ENCODE data around the gene DLX1.
"Not testable (repeated sequence)": the region's sequence is repeated elsewhere in the genome, so short reads cannot be mapped to it uniquely, and the experiment has no call there.

Gene DLX1

GRCh38 chr2:172114176-172114575, 28.9 kb downstream of the DLX1 start:
- not testable (repeated sequence) for H3K36me3 ChIP-seq (ENCODE audit: control insufficient read depth in 5 of 5, insufficient read depth in 5 of 5, low read length in 5 of 5); H3K4me3 ChIP-seq (ENCODE audit: low read depth in 1 of 5, low read length in 5 of 5); H3K9ac ChIP-seq (ENCODE audit: low read length in 5 of 5); H3K4me1 ChIP-seq (ENCODE audit: control insufficient read depth in 5 of 5, insufficient read depth in 5 of 5, low read length in 5 of 5); H3K27ac ChIP-seq (ENCODE audit: low read depth, low read length); H3K9me3 ChIP-seq (ENCODE audit: control insufficient read depth in 5 of 5, low read length in 5 of 5)
- peaks cover 7 to 19% (median 9%) of the 10 kb centered on the region in 5 donors for H3K27me3 ChIP-seq (ENCODE audit: control insufficient read depth in 5 of 5, insufficient read depth in 4 of 5, low read length in 5 of 5)

GRCh38 chr2:172114579-172114978, 29.3 kb downstream of the DLX1 start:
- Histone ChIP-seq H3K4me3 (ENCODE audit: low read depth in 1 of 5, low read length in 5 of 5) (no peak overlapping the region), H3K9ac (ENCODE audit: low read length in 5 of 5) (no peak overlapping the region), H3K9me3 (ENCODE audit: control insufficient read depth in 5 of 5, low read length in 5 of 5) (no peaks in the 10 kb centered on the region), H3K27ac (ENCODE audit: low read depth, low read length) (no peak overlapping the region), H3K27me3 (ENCODE audit: control insufficient read depth in 5 of 5, insufficient read depth in 4 of 5, low read length in 5 of 5) (peaks cover 6 to 15% (median 7%) of the 10 kb centered on the region in 5 donors), H3K4me1 (ENCODE audit: control insufficient read depth in 5 of 5, insufficient read depth in 5 of 5, low read length in 5 of 5) (peaks cover 0 to 5% (median 0%) of the 10 kb centered on the region in 5 donors), H3K36me3 (ENCODE audit: control insufficient read depth in 5 of 5, insufficient read depth in 5 of 5, low read length in 5 of 5) (no peaks in the 10 kb centered on the region)

GRCh38 chr2:172116107-172116506, 30.8 kb downstream of the DLX1 start:
- Histone ChIP-seq H3K4me1 (ENCODE audit: control insufficient read depth in 5 of 5, insufficient read depth in 5 of 5, low read length in 5 of 5) (peaks cover 0 to 5% (median 0%) of the 10 kb centered on the region in 5 donors), H3K9ac (ENCODE audit: low read length in 5 of 5) (no peak overlapping the region), H3K4me3 (ENCODE audit: low read depth in 1 of 5, low read length in 5 of 5) (no peak overlapping the region), H3K27ac (ENCODE audit: low read depth, low read length) (no peak overlapping the region), H3K9me3 (ENCODE audit: control insufficient read depth in 5 of 5, low read length in 5 of 5) (no peaks in the 10 kb centered on the region), H3K27me3 (ENCODE audit: control insufficient read depth in 5 of 5, insufficient read depth in 4 of 5, low read length in 5 of 5) (peaks cover 0 to 7% (median 0%) of the 10 kb centered on the region in 5 donors), H3K36me3 (ENCODE audit: control insufficient read depth in 5 of 5, insufficient read depth in 5 of 5, low read length in 5 of 5) (no peaks in the 10 kb centered on the region)

- Histone ChIP-seq H3K36me3 (ENCODE audit: control insufficient read depth in 5 of 5, insufficient read depth in 5 of 5, low read length in 5 of 5) (no peaks in the 10 kb centered on the region), H3K9me3 (ENCODE audit: control insufficient read depth in 5 of 5, low read length in 5 of 5) (no peaks in the 10 kb centered on the region), H3K9ac (ENCODE audit: low read length in 5 of 5) (no peak overlapping the region), H3K27me3 (ENCODE audit: control insufficient read depth in 5 of 5, insufficient read depth in 4 of 5, low read length in 5 of 5) (peaks cover 0 to 3% (median 0%) of the 10 kb centered on the region in 5 donors), H3K4me1 (ENCODE audit: control insufficient read depth in 5 of 5, insufficient read depth in 5 of 5, low read length in 5 of 5) (peaks cover 0 to 5% (median 0%) of the 10 kb centered on the region in 5 donors), H3K27ac (ENCODE audit: low read depth, low read length) (no peak overlapping the region), H3K4me3 (ENCODE audit: low read depth in 1 of 5, low read length in 5 of 5) (no peak overlapping the region)
Measured at GRCh38 chr2:172119089-172119488, 33.8 kb downstream of the DLX1 start.

GRCh38 chr2:172120118-172120517, 34.8 kb downstream of the DLX1 start:
- no peaks in the 10 kb centered on the region for H3K9me3 ChIP-seq (ENCODE audit: control insufficient read depth in 5 of 5, low read length in 5 of 5)

GRCh38 chr2:172128484-172128883, 43.2 kb downstream of the DLX1 start:
- H3K4me3 ChIP-seq (ENCODE audit: low read depth in 1 of 5, low read length in 5 of 5), result no peak overlapping the region
- no peaks in the 10 kb centered on the region for H3K4me1 ChIP-seq (ENCODE audit: control insufficient read depth in 5 of 5, insufficient read depth in 5 of 5, low read length in 5 of 5)
- H3K36me3 ChIP-seq (ENCODE audit: control insufficient read depth in 5 of 5, insufficient read depth in 5 of 5, low read length in 5 of 5), result no peaks in the 10 kb centered on the region
- no peak overlapping the region for H3K27ac ChIP-seq (ENCODE audit: low read depth, low read length)
- H3K9me3 ChIP-seq (ENCODE audit: control insufficient read depth in 5 of 5, low read length in 5 of 5), result no peaks in the 10 kb centered on the region
- H3K27me3 ChIP-seq (ENCODE audit: control insufficient read depth in 5 of 5, insufficient read depth in 4 of 5, low read length in 5 of 5), result no peaks in the 10 kb centered on the region
- H3K9ac ChIP-seq (ENCODE audit: low read length in 5 of 5), result no peak overlapping the region

More at GRCh38 chr2:172120118-172120517, 34.8 kb downstream of the DLX1 start:
- Histone ChIP-seq H3K36me3 (ENCODE audit: control insufficient read depth in 5 of 5, insufficient read depth in 5 of 5, low read length in 5 of 5) (no peaks in the 10 kb centered on the region), H3K4me1 (ENCODE audit: control insufficient read depth in 5 of 5, insufficient read depth in 5 of 5, low read length in 5 of 5) (peaks cover 0 to 5% (median 0%) of the 10 kb centered on the region in 5 donors), H3K9ac (ENCODE audit: low read length in 5 of 5) (no peak overlapping the region), H3K4me3 (ENCODE audit: low read depth in 1 of 5, low read length in 5 of 5) (no peak overlapping the region), H3K27ac (ENCODE audit: low read depth, low read length) (no peak overlapping the region), H3K27me3 (ENCODE audit: control insufficient read depth in 5 of 5, insufficient read depth in 4 of 5, low read length in 5 of 5) (peaks cover 0 to 3% (median 0%) of the 10 kb centered on the region in 5 donors)

- H3K4me1 ChIP-seq (ENCODE audit: control insufficient read depth in 5 of 5, insufficient read depth in 5 of 5, low read length in 5 of 5), result no peaks in the 10 kb centered on the region
- H3K27ac ChIP-seq (ENCODE audit: low read depth, low read length), result no peak overlapping the region
- no peaks in the 10 kb centered on the region for H3K36me3 ChIP-seq (ENCODE audit: control insufficient read depth in 5 of 5, insufficient read depth in 5 of 5, low read length in 5 of 5)
- no peaks in the 10 kb centered on the region for H3K9me3 ChIP-seq (ENCODE audit: control insufficient read depth in 5 of 5, low read length in 5 of 5)
- no peaks in the 10 kb centered on the region for H3K27me3 ChIP-seq (ENCODE audit: control insufficient read depth in 5 of 5, insufficient read depth in 4 of 5, low read length in 5 of 5)
- H3K9ac ChIP-seq (ENCODE audit: low read length in 5 of 5), result no peak overlapping the region
- no peak overlapping the region for H3K4me3 ChIP-seq (ENCODE audit: low read depth in 1 of 5, low read length in 5 of 5)
Measured at GRCh38 chr2:172129404-172129803, 44.1 kb downstream of the DLX1 start.

GRCh38 chr2:172131713-172132555, 46.6 kb downstream of the DLX1 start:
- Histone ChIP-seq H3K27me3 (ENCODE audit: control insufficient read depth in 5 of 5, insufficient read depth in 4 of 5, low read length in 5 of 5) (peaks cover 0 to 2% (median 0%) of the 10 kb centered on the region in 5 donors), H3K4me1 (ENCODE audit: control insufficient read depth in 5 of 5, insufficient read depth in 5 of 5, low read length in 5 of 5) (no peaks in the 10 kb centered on the region), H3K9ac (ENCODE audit: low read length in 5 of 5) (no peak overlapping the region), H3K36me3 (ENCODE audit: control insufficient read depth in 5 of 5, insufficient read depth in 5 of 5, low read length in 5 of 5) (no peaks in the 10 kb centered on the region), H3K9me3 (ENCODE audit: control insufficient read depth in 5 of 5, low read length in 5 of 5) (no peaks in the 10 kb centered on the region), H3K27ac (ENCODE audit: low read depth, low read length) (no peak overlapping the region), H3K4me3 (ENCODE audit: low read depth in 1 of 5, low read length in 5 of 5) (no peak overlapping the region)

GRCh38 chr2:172134270-172134669, 49.0 kb downstream of the DLX1 start:
- no peak overlapping the region for H3K9ac ChIP-seq (ENCODE audit: low read length in 5 of 5)
- H3K4me3 ChIP-seq (ENCODE audit: low read depth in 1 of 5, low read length in 5 of 5), result no peak overlapping the region
- no peaks in the 10 kb centered on the region for H3K9me3 ChIP-seq (ENCODE audit: control insufficient read depth in 5 of 5, low read length in 5 of 5)
- no peaks in the 10 kb centered on the region for H3K4me1 ChIP-seq (ENCODE audit: control insufficient read depth in 5 of 5, insufficient read depth in 5 of 5, low read length in 5 of 5)
- H3K36me3 ChIP-seq (ENCODE audit: control insufficient read depth in 5 of 5, insufficient read depth in 5 of 5, low read length in 5 of 5), result no peaks in the 10 kb centered on the region
- H3K27ac ChIP-seq (ENCODE audit: low read depth, low read length), result no peak overlapping the region
- peaks cover 0 to 3% (median 0%) of the 10 kb centered on the region in 5 donors for H3K27me3 ChIP-seq (ENCODE audit: control insufficient read depth in 5 of 5, insufficient read depth in 4 of 5, low read length in 5 of 5)

- Histone ChIP-seq H3K9me3 (ENCODE audit: control insufficient read depth in 5 of 5, low read length in 5 of 5) (peaks cover 0 to 4% (median 0%) of the 10 kb centered on the region in 5 donors), H3K4me1 (ENCODE audit: control insufficient read depth in 5 of 5, insufficient read depth in 5 of 5, low read length in 5 of 5) (no peaks in the 10 kb centered on the region), H3K36me3 (ENCODE audit: control insufficient read depth in 5 of 5, insufficient read depth in 5 of 5, low read length in 5 of 5) (no peaks in the 10 kb centered on the region), H3K4me3 (ENCODE audit: low read depth in 1 of 5, low read length in 5 of 5) (no peak overlapping the region), H3K9ac (ENCODE audit: low read length in 5 of 5) (no peak overlapping the region), H3K27ac (ENCODE audit: low read depth, low read length) (no peak overlapping the region), H3K27me3 (ENCODE audit: control insufficient read depth in 5 of 5, insufficient read depth in 4 of 5, low read length in 5 of 5) (peaks cover 0 to 3% (median 0%) of the 10 kb centered on the region in 5 donors)
Measured at GRCh38 chr2:172135446-172135845, 50.1 kb downstream of the DLX1 start.

All from subcutaneous abdominal adipose tissue (tissue), 5 donors.